Astrocyte (in vitro differentiated cells and primary cell): ENCODE data around the gene GIPC3.
A peak's percentile ranks its signal among the peaks of the same experiment; 100 is the strongest.

Experiments
- EZH2 ChIP-seq: IDR thresholded peaks from 2 replicates; pipeline ENCODE4 v1.6.1; 2012; ENCODE audit warnings: mild to moderate bottlenecking, low read length, inconsistent platforms; ENCODE audit not compliant: insufficient read depth
- TF ChIP-seq, protein P1 (sequence below): IDR thresholded peaks from 2 replicates; pipeline ENCODE4 v1.5.1; 2011; ENCODE audit warnings: low read depth, mild to moderate bottlenecking, inconsistent platforms, low read length, moderate library complexity; ENCODE audit not compliant: insufficient read depth

DNA sequence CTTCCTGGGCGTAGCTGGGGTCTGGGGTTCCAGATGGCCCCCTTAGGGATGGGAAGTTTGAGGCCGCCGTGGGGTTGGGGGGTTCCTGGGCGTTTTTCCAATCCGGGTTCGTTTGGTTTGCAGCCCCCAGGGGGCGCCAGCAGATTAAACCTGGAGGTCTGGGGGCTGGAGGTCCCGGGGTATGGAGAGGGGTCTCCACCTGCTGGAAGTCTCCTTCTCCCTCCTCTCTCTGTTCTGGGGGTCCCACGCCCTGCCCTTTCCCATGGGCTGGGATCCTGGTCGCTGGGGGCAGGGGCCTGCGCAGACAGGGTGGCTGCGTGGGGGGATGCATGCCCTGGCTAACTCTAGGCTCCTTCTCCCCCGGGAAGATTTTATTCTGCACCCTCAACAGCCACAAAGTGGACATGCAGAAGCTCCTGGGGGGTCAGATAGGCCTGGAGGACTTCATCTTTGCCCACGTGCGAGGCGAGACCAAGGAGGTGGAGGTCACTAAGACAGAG, 899 bp downstream of the GIPC3 start:
- TF ChIP-seq, protein P1, sequence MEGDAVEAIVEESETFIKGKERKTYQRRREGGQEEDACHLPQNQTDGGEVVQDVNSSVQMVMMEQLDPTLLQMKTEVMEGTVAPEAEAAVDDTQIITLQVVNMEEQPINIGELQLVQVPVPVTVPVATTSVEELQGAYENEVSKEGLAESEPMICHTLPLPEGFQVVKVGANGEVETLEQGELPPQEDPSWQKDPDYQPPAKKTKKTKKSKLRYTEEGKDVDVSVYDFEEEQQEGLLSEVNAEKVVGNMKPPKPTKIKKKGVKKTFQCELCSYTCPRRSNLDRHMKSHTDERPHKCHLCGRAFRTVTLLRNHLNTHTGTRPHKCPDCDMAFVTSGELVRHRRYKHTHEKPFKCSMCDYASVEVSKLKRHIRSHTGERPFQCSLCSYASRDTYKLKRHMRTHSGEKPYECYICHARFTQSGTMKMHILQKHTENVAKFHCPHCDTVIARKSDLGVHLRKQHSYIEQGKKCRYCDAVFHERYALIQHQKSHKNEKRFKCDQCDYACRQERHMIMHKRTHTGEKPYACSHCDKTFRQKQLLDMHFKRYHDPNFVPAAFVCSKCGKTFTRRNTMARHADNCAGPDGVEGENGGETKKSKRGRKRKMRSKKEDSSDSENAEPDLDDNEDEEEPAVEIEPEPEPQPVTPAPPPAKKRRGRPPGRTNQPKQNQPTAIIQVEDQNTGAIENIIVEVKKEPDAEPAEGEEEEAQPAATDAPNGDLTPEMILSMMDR: peak; percentile 29
- no peak for TF ChIP-seq EZH2
